OCI-LY3 (cell line): Measurements from ENCODE around the gene TM9SF4.
"Not testable (repeated sequence)": the region's sequence is repeated elsewhere in the genome, so short reads cannot be mapped to it uniquely, and the experiment has no call there.

Source experiments
- H2AFZ ChIP-seq: fragments of 200-600, 300-600 bp; shearing (Covaris generic); 2 replicates; pipeline ENCODE4 v1.6.0; 2014; ENCODE audit warnings: antibody characterized with exemption, low read depth, low read length
- H3K27ac ChIP-seq: fragments of 200-600, 300-600 bp; sonication (generic); 2 replicates; pipeline ENCODE4 v1.5.1; 2014; ENCODE audit warnings: mild to moderate bottlenecking, low read length, moderate library complexity, mixed read lengths
- H3K27me3 ChIP-seq: fragments of 200-600, 300-600 bp; sonication (generic); 2 replicates; pipeline ENCODE4 v1.6.1; 2014; ENCODE audit warnings: low read depth, low read length, mixed read lengths
- H3K36me3 ChIP-seq: fragments of 200-600, 300-600 bp; sonication (generic); replicated peaks from 2 replicates; pipeline ENCODE3; 2014; ENCODE audit warnings: low read depth, low read length, mixed read lengths
- H3K4me1 ChIP-seq: fragments of 300-600, 200-600 bp; sonication (generic); 2 replicates; pipeline ENCODE4 v1.6.1; 2014; ENCODE audit warnings: low read length, mixed read lengths
- H3K4me2 ChIP-seq: fragments of 200-600, 300-600 bp; sonication (generic); 2 replicates; pipeline ENCODE4 v1.6.1; 2014; ENCODE audit warnings: low read length, mixed read lengths
- H3K4me3 ChIP-seq: fragments of 300-600, 200-600 bp; sonication (generic); 2 replicates; pipeline ENCODE4 v1.5.1; 2014; ENCODE audit warnings: antibody characterized with exemption, mild to moderate bottlenecking, low read length, moderate library complexity
- H3K79me2 ChIP-seq: fragments of 300-600, 200-600 bp; shearing (Covaris generic); 2 replicates; pipeline ENCODE4 v1.6.1; 2014; ENCODE audit warnings: mild to moderate bottlenecking, low read length, mixed read lengths
- H3K9ac ChIP-seq: fragments of 300-600, 200-600 bp; shearing (Covaris generic); 2 replicates; pipeline ENCODE4 v1.6.0; 2014; ENCODE audit warnings: mild to moderate bottlenecking, low read length, moderate library complexity
- H3K9me3 ChIP-seq: fragments of 200-600, 300-600 bp; shearing (Covaris generic); 2 replicates; pipeline ENCODE4 v1.6.1; 2014; ENCODE audit warnings: low read length, mixed read lengths; ENCODE audit not compliant: insufficient read depth
- H4K20me1 ChIP-seq: fragments of 200-600, 300-600 bp; sonication (generic); 2 replicates; pipeline ENCODE4 v1.6.1; 2016; ENCODE audit warnings: low read length, mixed read lengths; ENCODE audit not compliant: insufficient read depth
- CTCF ChIP-seq: fragments of 200-600, 300-600 bp; sonication (generic); IDR thresholded peaks from 2 replicates; pipeline ENCODE4 v1.5.1; 2014; ENCODE audit warnings: antibody characterized with exemption, low read length, low read depth
- EZH2phosphoT487 ChIP-seq: fragments of 200-600 bp; shearing (Covaris generic); IDR thresholded peaks from 2 replicates; pipeline ENCODE4 v1.6.1; 2018; ENCODE audit warnings: antibody characterized with exemption, mixed run types, low read depth

Gene TM9SF4

DNA sequence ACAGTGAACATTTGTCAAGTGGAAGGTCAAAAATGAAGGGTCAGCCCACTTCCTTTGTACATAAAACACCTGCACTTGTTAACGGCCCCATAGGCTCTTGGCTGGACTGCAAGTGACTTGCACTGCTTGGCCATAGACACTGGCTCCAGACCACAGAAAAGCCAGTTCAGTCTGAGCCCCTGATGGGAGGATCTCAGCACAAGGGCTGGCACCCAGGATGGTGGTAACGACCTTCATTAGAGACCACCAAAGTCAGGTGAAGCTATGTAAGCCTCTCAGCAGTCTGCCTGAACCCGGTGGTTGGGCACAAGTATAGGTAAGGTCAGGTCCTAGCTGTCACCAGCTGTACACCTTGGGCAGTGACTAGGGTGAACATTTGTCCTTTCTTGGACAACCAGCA lies 81.9 kb downstream of the TM9SF4 start:
- Histone ChIP-seq H3K27me3 (no peaks in the 10 kb centered on the region), H3K4me2 (no peak overlapping the region), H3K36me3 (peaks cover 14% of the 10 kb centered on the region)

DNA sequence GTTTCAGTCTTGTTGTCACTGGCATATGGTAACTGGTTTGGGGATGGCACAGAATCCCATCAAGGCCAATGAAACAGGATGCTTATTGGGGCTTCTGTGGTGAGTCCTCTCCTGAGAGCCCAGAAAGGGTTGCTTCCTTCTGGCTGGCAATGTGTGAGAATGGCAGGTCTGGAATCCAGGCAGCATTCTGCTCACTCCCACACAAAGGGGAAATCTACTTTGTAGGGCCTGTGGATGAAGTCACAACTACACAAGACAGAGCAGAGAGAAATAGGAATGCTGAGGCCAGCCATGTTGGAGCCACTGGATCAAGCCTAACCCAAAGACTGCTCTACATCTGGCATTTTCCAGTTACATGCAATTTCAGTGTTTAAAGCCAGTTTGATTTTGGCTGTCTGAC lies 82.4 kb downstream of the TM9SF4 start:
- H2AFZ ChIP-seq = no peak overlapping the region
- H4K20me1 ChIP-seq = peaks cover 14% of the 10 kb centered on the region; the same call in 1 of the 2 replicates
- H3K4me2 ChIP-seq = no peak overlapping the region
- H3K27me3 ChIP-seq = no peaks in the 10 kb centered on the region
- H3K4me3 ChIP-seq = no peak overlapping the region
- H3K79me2 ChIP-seq = no peaks in the 10 kb centered on the region
- no peaks in the 10 kb centered on the region for H3K9me3 ChIP-seq
- H3K9ac ChIP-seq = no peak overlapping the region
- H3K27ac ChIP-seq = no peak overlapping the region
- H3K36me3 ChIP-seq = peaks cover 14% of the 10 kb centered on the region
- H3K4me1 ChIP-seq = peaks cover 8% of the 10 kb centered on the region; the same call in 1 of the 2 replicates
- TF ChIP-seq EZH2phosphoT487 (no peak), CTCF (no peak)

More for the DNA sequence above, 81.9 kb downstream of the TM9SF4 start:
- Histone ChIP-seq H4K20me1 (peaks cover 14% of the 10 kb centered on the region; the same call in 1 of the 2 replicates), H3K79me2 (no peaks in the 10 kb centered on the region), H3K9me3 (no peaks in the 10 kb centered on the region), H3K27ac (no peak overlapping the region), H3K9ac (no peak overlapping the region), H3K4me3 (no peak overlapping the region), H3K4me1 (peaks cover 8% of the 10 kb centered on the region; the same call in 1 of the 2 replicates), H2AFZ (no peak overlapping the region)
- TF ChIP-seq CTCF (no peak), EZH2phosphoT487 (no peak)

DNA sequence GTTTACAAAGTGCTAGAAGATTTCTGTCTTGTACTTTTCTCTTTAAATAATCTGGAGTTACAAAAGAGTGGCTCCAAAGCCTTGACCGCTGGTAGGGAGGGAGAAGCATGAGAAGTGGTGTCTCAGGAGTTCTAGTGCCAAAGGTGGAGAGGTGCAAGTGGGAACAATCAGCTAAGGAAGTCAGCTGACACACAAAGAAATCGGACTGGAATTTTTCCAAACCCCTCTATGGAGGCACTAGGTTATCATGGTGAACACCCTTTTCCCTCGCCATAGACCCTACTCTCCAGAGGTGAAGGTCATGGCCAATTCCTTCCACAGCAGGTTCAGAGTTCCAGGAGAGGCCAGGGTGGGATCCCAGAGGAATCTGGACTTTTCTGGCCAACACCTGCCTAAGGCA lies 83.2 kb downstream of the TM9SF4 start:
- no peak overlapping the region for H2AFZ ChIP-seq
- H3K4me3 ChIP-seq = no peak overlapping the region
- H3K79me2 ChIP-seq = no peaks in the 10 kb centered on the region
- H3K9me3 ChIP-seq = no peaks in the 10 kb centered on the region
- peaks cover 8% of the 10 kb centered on the region; the same call in 1 of the 2 replicates for H3K4me1 ChIP-seq
- peaks cover 17% of the 10 kb centered on the region for H3K36me3 ChIP-seq
- H3K9ac ChIP-seq = no peak overlapping the region
- H3K27ac ChIP-seq = no peak overlapping the region
- H3K27me3 ChIP-seq = no peaks in the 10 kb centered on the region
- TF ChIP-seq EZH2phosphoT487 = no peak
- TF ChIP-seq CTCF = no peak
- H4K20me1 ChIP-seq = peaks cover 14% of the 10 kb centered on the region; the same call in 1 of the 2 replicates
- H3K4me2 ChIP-seq = no peak overlapping the region

- H3K4me2 ChIP-seq, H3K4me3 ChIP-seq, H2AFZ ChIP-seq, H3K27me3 ChIP-seq, H3K79me2 ChIP-seq, H3K9ac ChIP-seq, H3K27ac ChIP-seq, H3K9me3 ChIP-seq, H3K4me1 ChIP-seq: not testable (repeated sequence)
- peaks cover 20% of the 10 kb centered on the region for H3K36me3 ChIP-seq
- peaks cover 14% of the 10 kb centered on the region; the same call in 1 of the 2 replicates for H4K20me1 ChIP-seq
Measured at GRCh38 chr20:32193336-32193735, 83.8 kb downstream of the TM9SF4 start.
